HepG2 (cell line): ENCODE data around the gene TEX14. TPM values are rescaled to one million over a fixed set of nuclear protein-coding genes. Genes with fewer than 3 reads are reported as not detected.

ENCODE experiments used
- ATAC-seq: fragments of 200-7000 bp; cut with Tn5 transposase; 3 replicates; pipeline ENCODE4 v1.9.1; 2020; ENCODE audit warnings: mild to moderate bottlenecking, moderate library complexity
- BruUV-seq: library from RNA; stranded (reverse); fragments of 400-500 nt; replicated peaks from 2 replicates; lab custom pipeline; 2021; lab: Mats Ljungman, UMichigan
- CTCF ChIA-PET: fragments of 300-600 bp; formaldehyde crosslinking; extraction: SDS; loops from one replicate; lab custom pipeline; 2021; ENCODE audit warnings: low total read pairs, inconsistent platforms, low intra/inter-chr PET ratio; lab: Yijun Ruan, JAX
- POLR2A ChIA-PET: fragments of 350-600 bp; sonication (Branson Sonifier 250); formaldehyde crosslinking; loops from one replicate; lab custom pipeline; 2020; ENCODE audit warnings: antibody characterized with exemption, inconsistent platforms; lab: Yijun Ruan, JAX
- DNase-seq: peaks from one replicate; pipeline ENCODE4 v3.0.0-alpha.2; 2015; ENCODE audit warnings: low spot score
- FAIRE-seq: peaks from 3 replicates; lab custom pipeline; 2011; peaks lifted over from hg19 to GRCh38; lab: Jason Lieb, UNC
- H2AFZ ChIP-seq: one replicate; pipeline ENCODE4 v1.6.1; 2011; ENCODE audit warnings: low read length, inconsistent platforms
- H3K27ac ChIP-seq: fragments of 300-600 bp; 3 replicates; pipeline ENCODE4 v1.8.0; 2011; ENCODE audit warnings: mixed run types, mild to moderate bottlenecking, mixed read lengths, low read length, inconsistent platforms; ENCODE audit not compliant: insufficient read depth; ENCODE audit errors: extremely low read length
- H3K27me3 ChIP-seq, 2 experiments: fragments of 200-600 bp in 1 of 2; 2 replicates in 1 of 2; 3 replicates in 1 of 2; pipeline versions ENCODE4 v1.6.0 to v1.8.0; 2011; ENCODE audit warnings: low read length in 2 of 2, mild to moderate bottlenecking in 2 of 2, moderate library complexity in 2 of 2, inconsistent platforms in 1 of 2; ENCODE audit not compliant: insufficient read depth in 2 of 2, control insufficient read depth in 1 of 2
- H3K36me3 ChIP-seq, 2 experiments: fragments of 200-600 bp in 1 of 2; replicated peaks in 1 of 2; 2 replicates in 1 of 2; 3 replicates in 1 of 2; pipeline versions ENCODE4 v1.5.1 to v1.8.0; 2011; ENCODE audit warnings: low read length in 2 of 2, inconsistent platforms in 1 of 2; ENCODE audit not compliant: insufficient read depth in 2 of 2, control insufficient read depth in 1 of 2
- H3K4me1 ChIP-seq: 2 replicates; pipeline ENCODE4 v1.5.1; 2012; ENCODE audit warnings: low read length, inconsistent platforms; ENCODE audit not compliant: insufficient read depth
- H3K4me2 ChIP-seq: 2 replicates; pipeline ENCODE4 v1.6.0; 2011; ENCODE audit warnings: low read depth, low read length, inconsistent platforms
- H3K4me3 ChIP-seq, 3 experiments: fragments of 200-600 bp in 1 of 3; sonication (generic), shearing (Covaris generic) in 1 of 3; replicated peaks in 1 of 3; 2 replicates each; pipeline ENCODE4 v1.5.1; 2011 to 2016; ENCODE audit warnings: low read length in 3 of 3, inconsistent platforms in 2 of 3, low read depth in 2 of 3, mild to moderate bottlenecking in 2 of 3, control low read depth in 1 of 3, mixed read lengths in 1 of 3; ENCODE audit not compliant: insufficient read depth in 1 of 3
- H3K79me2 ChIP-seq: one replicate; pipeline ENCODE4 v1.6.1; 2011; ENCODE audit warnings: low read length, inconsistent platforms; ENCODE audit not compliant: insufficient read depth
- H3K9ac ChIP-seq: 2 replicates; pipeline ENCODE4 v1.6.0; 2011; ENCODE audit warnings: mild to moderate bottlenecking, low read depth, low read length, inconsistent platforms; ENCODE audit not compliant: insufficient read depth
- H3K9me3 ChIP-seq: 2 replicates; pipeline ENCODE4 v1.5.1; 2012; ENCODE audit warnings: mild to moderate bottlenecking, low read length
- H4K20me1 ChIP-seq: 2 replicates; pipeline ENCODE4 v1.6.0; 2011; ENCODE audit warnings: inconsistent platforms, mild to moderate bottlenecking, low read length, moderate library complexity; ENCODE audit not compliant: insufficient read depth
- CBX5 ChIP-seq: sonication (generic); formaldehyde crosslinking; IDR thresholded peaks from 2 replicates; pipeline ENCODE4 v1.4.0; 2020; ENCODE audit warnings: missing genetic modification reagents, borderline replicate concordance
- CHD2 ChIP-seq: IDR thresholded peaks from 2 replicates; pipeline ENCODE4 v1.6.1; 2011; ENCODE audit warnings: low read depth, low read length, improper control_type of control experiment
- ELF3 ChIP-seq: IDR thresholded peaks from 2 replicates; pipeline ENCODE4 v1.6.1; 2016; ENCODE audit warnings: missing genetic modification reagents, missing compliant biosample characterization
- GABPB1 ChIP-seq: IDR thresholded peaks from 2 replicates; pipeline ENCODE4 v1.6.1; 2016; ENCODE audit warnings: mild to moderate bottlenecking, missing genetic modification reagents, moderate library complexity, missing compliant biosample characterization
- GLMP ChIP-seq: sonication (generic); formaldehyde crosslinking; IDR thresholded peaks from 2 replicates; pipeline ENCODE4 v1.9.0; 2021; ENCODE audit warnings: missing genetic modification reagents, mild to moderate bottlenecking, borderline replicate concordance
- HDAC1 ChIP-seq: sonication (generic); formaldehyde crosslinking; IDR thresholded peaks from 2 replicates; pipeline ENCODE4 v1.5.1; 2020; ENCODE audit warnings: mild to moderate bottlenecking, missing genetic modification reagents
- HOXA9 ChIP-seq: sonication (generic); formaldehyde crosslinking; IDR thresholded peaks from 2 replicates; pipeline ENCODE4 v1.8.1; 2022; ENCODE audit warnings: missing genetic modification reagents, mild to moderate bottlenecking, moderate library complexity, borderline replicate concordance
- HOXD1 ChIP-seq: sonication (generic); formaldehyde crosslinking; IDR thresholded peaks from 2 replicates; pipeline ENCODE4 v1.5.0; 2020; ENCODE audit warnings: missing genetic modification reagents
- KAT2B ChIP-seq: fragments of 150-350 bp; IDR thresholded peaks from 2 replicates; pipeline ENCODE4 v1.6.1; 2014; ENCODE audit warnings: low read depth, low read length, borderline replicate concordance
- NFE2L2 ChIP-seq: fragments of 150-350 bp; IDR thresholded peaks from 2 replicates; pipeline ENCODE4 v1.6.1; 2014; ENCODE audit warnings: low read length
- NFKB2 ChIP-seq: sonication (generic); formaldehyde crosslinking; IDR thresholded peaks from 2 replicates; pipeline ENCODE4 v1.4.0; 2020; ENCODE audit warnings: missing genetic modification reagents, borderline replicate concordance
- RXRB ChIP-seq: IDR thresholded peaks from 2 replicates; pipeline ENCODE4 v1.6.1; 2016; ENCODE audit warnings: borderline replicate concordance, missing genetic modification reagents, missing compliant biosample characterization
- ZBTB3 ChIP-seq: sonication (generic); formaldehyde crosslinking; IDR thresholded peaks from 2 replicates; pipeline ENCODE4 v1.4.0; 2020; ENCODE audit warnings: low read depth, mild to moderate bottlenecking, moderate library complexity, missing genetic modification reagents, borderline replicate concordance
- ZNF17 ChIP-seq: sonication (generic); formaldehyde crosslinking; IDR thresholded peaks from 2 replicates; pipeline ENCODE4 v1.5.0; 2020; ENCODE audit warnings: mild to moderate bottlenecking, missing genetic modification reagents
- ZNF367 ChIP-seq: sonication (generic); formaldehyde crosslinking; IDR thresholded peaks from 2 replicates; pipeline ENCODE4 v1.4.0; 2020; ENCODE audit warnings: missing genetic modification reagents, borderline replicate concordance
- WGBS: methylation state at CpG from one replicate; pipeline ENCODE4 v1.1.6; 2017; ENCODE audit warnings: low lambda C conversion rate; 5-methylcytosine and 5-hydroxymethylcytosine counted together
- in situ Hi-C: cut with HindIII; loops from 2 replicates; pipeline ENCODE4 v1.10.0; 2017; ENCODE audit warnings: low pct_unique_long_range_greater_than_20kb; ENCODE audit not compliant: extremely low pct_ligation_motif_present
- intact Hi-C: fragments of 100-400 bp; cut with micrococcal nuclease; formaldehyde crosslinking; loops from one replicate; pipeline ENCODE4 v1.10.0; 2022; ENCODE audit not compliant: unreplicated experiment
- polyA plus RNA-seq, 8 experiments: library from polyadenylated mRNA; depleted of rRNA in 3 of 8; stranded (reverse) in 7 of 8; unstranded in 1 of 8; fragments of >200 nt; fragmentation: Illumina TruSeq in 4 of 8; extraction: Trizol in 4 of 8; gene quantifications; 2 replicates each; pipeline versions ENCODE4 v1.2.1 to v1.2.3, GENCODE V29; 2011 to 2016; ENCODE audit warnings: low read depth in 4 of 8, missing spikeins in 1 of 8, mixed read lengths in 1 of 8; ENCODE audit not compliant: insufficient read depth in 1 of 8
- total RNA-seq, 5 experiments: library from RNA; depleted of rRNA; stranded (reverse); fragments of >200 nt; fragmentation: Illumina TruSeq; extraction: Trizol; gene quantifications; 2 replicates each; pipeline ENCODE4 v1.2.3, GENCODE V29; 2016; ENCODE audit warnings: low read depth in 1 of 5

The TEX14 gene
- total and polyA plus RNA-seq, 2 of the 13 experiments (the other 11 are each of a cell fraction or from before 2014, with no cell fraction given) = 0.04 to 0.07 TPM

DNA sequence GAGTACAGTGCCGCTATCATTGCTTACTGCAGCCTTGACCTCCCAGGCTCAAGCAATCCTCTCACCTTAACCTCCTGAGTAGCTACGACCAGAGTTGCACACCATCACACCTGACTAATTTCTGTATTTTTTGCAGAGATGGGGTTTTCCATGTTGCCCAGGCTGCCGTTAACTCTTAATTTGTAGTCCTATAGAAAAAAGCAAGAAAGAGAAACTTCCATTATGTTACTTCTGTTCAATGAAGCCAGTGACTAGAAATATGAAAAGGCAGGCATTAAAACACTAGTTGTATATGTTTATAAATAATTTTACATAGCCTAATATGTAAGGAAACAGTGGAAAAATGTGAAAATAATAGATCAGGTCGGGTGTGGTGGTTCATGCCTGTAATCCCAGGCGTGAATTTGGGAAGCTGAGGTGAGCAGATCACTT, 10.2 kb upstream of the TEX14 start:
- TF ChIP-seq ELF3 (CRISPR knock-in tag) (no peak), KAT2B (no peak), ZNF17 (no peak), GABPB1 (no peak), ZNF367 (CRISPR knock-in tag) (no peak), RXRB (CRISPR knock-in tag) (no peak), NFE2L2 (no peak), ZBTB3 (CRISPR knock-in tag) (no peak), CBX5 (no peak), CHD2 (no peak), HOXA9 (CRISPR knock-in tag) (no peak), HDAC1 (no peak), HOXD1 (no peak), NFKB2 (CRISPR knock-in tag) (no peak), GLMP (CRISPR knock-in tag) (no peak)
- CTCF ChIA-PET = no interaction called here
- WGBS = 93% methylated on average over 5 of the region's 5 CpGs
- POLR2A ChIA-PET = interaction anchor here (1.4 kb wide), 1 partner anchor 70 kb away, joined by 4 read pairs; no protein-coding TSS in a partner anchor
- ATAC-seq (no peak), FAIRE-seq (no peak), DNase-seq (no peak)
- BruUV-seq = no TSS peak
- H3K9me3 ChIP-seq = no peaks in the 10 kb centered on the region
- H3K4me1 ChIP-seq = no peaks in the 10 kb centered on the region
- peaks cover 0 to 5% of the 10 kb centered on the region in 2 experiments for H3K36me3 ChIP-seq
- no peak overlapping the region for H3K9ac ChIP-seq
- in situ Hi-C loops (no loop called here), intact Hi-C loops (no loop called here)
- no peak overlapping the region for H3K4me3 ChIP-seq
- no peaks in the 10 kb centered on the region for H3K27me3 ChIP-seq
- H3K27ac ChIP-seq = no peak overlapping the region
- no peaks in the 10 kb centered on the region for H3K79me2 ChIP-seq
- no peak overlapping the region for H3K4me2 ChIP-seq
- no peaks in the 10 kb centered on the region for H4K20me1 ChIP-seq
- H2AFZ ChIP-seq = no peak overlapping the region
